Tibial nerve (tissue), 4 donors: Measurements from ENCODE around the gene SPTBN1. TPM values are rescaled to one million over a fixed set of nuclear protein-coding genes. Genes with fewer than 3 reads are reported as not detected.

Experiments
- DNase-seq, 2 donors: peaks; one replicate each; pipeline ENCODE4 v3.0.0-alpha.2; 2019; ENCODE audit warnings: low spot score in 2 of 2
- H3K27ac ChIP-seq, 4 donors: fragments of 200-600 bp; sonication (generic) in 3 of 4; one replicate each; pipeline ENCODE4 v1.5.1; 2017 to 2019; ENCODE audit warnings: mild to moderate bottlenecking in 1 of 4
- H3K27me3 ChIP-seq, 2 donors: fragments of 200-600 bp; sonication (generic) in 1 of 2; one replicate each; pipeline versions ENCODE4 v1.5.1 to v1.6.0; 2017 to 2019
- H3K36me3 ChIP-seq, 3 donors: fragments of 200-600 bp; sonication (generic); one replicate each; pipeline ENCODE4 v1.5.1; 2018 to 2019
- H3K4me1 ChIP-seq, 4 donors: fragments of 200-600 bp; sonication (generic) in 3 of 4; one replicate each; pipeline ENCODE4 v1.5.1; 2017 to 2019
- H3K4me3 ChIP-seq, 4 donors: fragments of 200-600 bp; sonication (generic) in 3 of 4; one replicate each; pipeline ENCODE4 v1.5.1; 2017 to 2019; ENCODE audit warnings: mild to moderate bottlenecking in 1 of 4, moderate library complexity in 1 of 4
- H3K9me3 ChIP-seq, 4 donors: fragments of 200-600 bp; sonication (generic) in 3 of 4; one replicate each; pipeline ENCODE4 v1.5.1; 2017 to 2019
- EP300 ChIP-seq, 2 donors: sonication (generic); formaldehyde crosslinking; IDR thresholded peaks; one replicate each; pipeline ENCODE4 v1.6.1; 2017; ENCODE audit warnings: antibody characterized with exemption in 2 of 2, mild to moderate bottlenecking in 1 of 2
- POLR2A ChIP-seq, 2 donors: fragments of 450-650 bp; IDR thresholded peaks; one replicate each; pipeline ENCODE4 v1.6.1; 2017; ENCODE audit warnings: antibody characterized with exemption in 2 of 2, mild to moderate bottlenecking in 2 of 2, moderate library complexity in 2 of 2
- WGBS, 2 donors: methylation state at CpG; one replicate each; pipeline ENCODE4 v1.1.5; 2018; 5-methylcytosine and 5-hydroxymethylcytosine counted together
- total RNA-seq, 4 donors: library from RNA; depleted of rRNA; stranded (reverse); fragments of >200 nt; gene quantifications; one replicate each; pipeline ENCODE4 v1.1.0, GENCODE V29; 2016
- TF ChIP-seq, protein P1 (sequence below), 5 experiments: fragments of 200-600 bp in 3 of 5; fragments of 450-650 bp in 2 of 5; sonication (generic) in 3 of 5; IDR thresholded peaks; one replicate each; pipeline ENCODE4 v1.5.1; 2016 to 2019; ENCODE audit warnings: antibody characterized with exemption in 5 of 5, mild to moderate bottlenecking in 3 of 5, moderate library complexity in 2 of 5

Gene SPTBN1
- total RNA-seq, 4 donors from 2014 or later = 670 to 967 (median 890) TPM

DNA sequence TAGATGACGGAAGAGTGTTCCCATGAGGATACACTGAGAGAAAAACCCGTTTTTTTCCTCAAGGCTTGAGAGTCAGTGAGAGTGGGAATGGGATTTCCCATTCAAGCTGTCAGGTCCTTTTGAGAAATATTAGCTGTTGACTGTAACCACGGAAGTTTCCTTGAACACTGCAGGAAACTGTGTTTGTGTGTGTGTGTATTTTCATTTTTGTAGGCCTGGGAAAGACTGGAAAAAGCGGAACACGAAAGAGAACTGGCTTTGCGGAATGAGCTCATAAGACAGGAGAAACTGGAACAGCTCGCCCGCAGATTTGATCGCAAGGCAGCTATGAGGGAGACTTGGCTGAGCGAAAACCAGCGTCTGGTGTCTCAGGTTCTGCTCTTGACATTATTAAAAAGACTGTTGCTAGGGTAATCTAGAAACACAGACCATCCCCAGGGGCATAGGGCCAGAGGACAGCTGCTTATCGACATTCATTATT, 168.5 kb downstream of the SPTBN1 start:
- peaks cover 0 to 96% (median 21%) of the 10 kb centered on the region in 3 donors for H3K36me3 ChIP-seq

DNA sequence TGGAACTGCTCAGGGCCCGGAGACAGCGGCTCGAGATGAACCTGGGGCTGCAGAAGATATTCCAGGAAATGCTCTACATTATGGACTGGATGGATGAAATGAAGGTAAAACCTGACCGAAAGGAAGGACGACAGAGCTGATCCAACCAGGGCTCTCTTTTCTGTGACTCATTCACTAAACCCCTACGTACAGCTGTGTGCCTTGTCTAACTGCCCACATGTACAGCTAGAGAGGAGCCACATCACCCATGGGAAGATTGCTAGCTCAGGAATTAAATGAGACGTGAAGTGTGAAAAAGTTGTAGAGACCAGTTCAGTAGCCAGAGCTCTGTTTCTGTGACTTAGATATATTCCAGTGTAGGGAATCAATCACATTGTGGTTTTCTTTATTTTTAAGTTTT, 170.0 kb downstream of the SPTBN1 start:
- Histone ChIP-seq H3K27ac (peak overlapping the region in 1 of 4 donors; percentile 23), H3K4me1 (peaks cover 0 to 38% (median 9%) of the 10 kb centered on the region in 4 donors), H3K4me3 (no peak overlapping the region), H3K36me3 (peaks cover 0 to 99% (median 30%) of the 10 kb centered on the region in 3 donors), H3K27me3 (no peaks in the 10 kb centered on the region), H3K9me3 (no peaks in the 10 kb centered on the region)
- WGBS, 2 donors = 81 to 82% methylated on average over 7 of the region's 7 CpGs
- TF ChIP-seq POLR2A (IDR thresholded peaks at IDR 0.05) = no peak
- TF ChIP-seq EP300 (IDR thresholded peaks at IDR 0.05) = no peak
- TF ChIP-seq, protein P1, sequence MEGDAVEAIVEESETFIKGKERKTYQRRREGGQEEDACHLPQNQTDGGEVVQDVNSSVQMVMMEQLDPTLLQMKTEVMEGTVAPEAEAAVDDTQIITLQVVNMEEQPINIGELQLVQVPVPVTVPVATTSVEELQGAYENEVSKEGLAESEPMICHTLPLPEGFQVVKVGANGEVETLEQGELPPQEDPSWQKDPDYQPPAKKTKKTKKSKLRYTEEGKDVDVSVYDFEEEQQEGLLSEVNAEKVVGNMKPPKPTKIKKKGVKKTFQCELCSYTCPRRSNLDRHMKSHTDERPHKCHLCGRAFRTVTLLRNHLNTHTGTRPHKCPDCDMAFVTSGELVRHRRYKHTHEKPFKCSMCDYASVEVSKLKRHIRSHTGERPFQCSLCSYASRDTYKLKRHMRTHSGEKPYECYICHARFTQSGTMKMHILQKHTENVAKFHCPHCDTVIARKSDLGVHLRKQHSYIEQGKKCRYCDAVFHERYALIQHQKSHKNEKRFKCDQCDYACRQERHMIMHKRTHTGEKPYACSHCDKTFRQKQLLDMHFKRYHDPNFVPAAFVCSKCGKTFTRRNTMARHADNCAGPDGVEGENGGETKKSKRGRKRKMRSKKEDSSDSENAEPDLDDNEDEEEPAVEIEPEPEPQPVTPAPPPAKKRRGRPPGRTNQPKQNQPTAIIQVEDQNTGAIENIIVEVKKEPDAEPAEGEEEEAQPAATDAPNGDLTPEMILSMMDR (IDR thresholded peaks at IDR 0.05) = no peak
- no peak for DNase-seq

More for the DNA sequence above, 168.5 kb downstream of the SPTBN1 start:
- Histone ChIP-seq H3K4me3 (no peak overlapping the region), H3K27me3 (no peaks in the 10 kb centered on the region), H3K9me3 (no peaks in the 10 kb centered on the region), H3K4me1 (peaks cover 0 to 33% (median under 1%) of the 10 kb centered on the region in 4 donors), H3K27ac (peak overlapping the region in 2 of 4 donors; percentile 23 to 57)
- 55 to 60% methylated on average over 12 of the region's 12 CpGs for WGBS, 2 donors
- no peak for DNase-seq
- TF ChIP-seq, protein P1 (IDR thresholded peaks at IDR 0.05) = no peak
- no peak for TF ChIP-seq POLR2A (IDR thresholded peaks at IDR 0.05)
- TF ChIP-seq EP300 (IDR thresholded peaks at IDR 0.05) = no peak

DNA sequence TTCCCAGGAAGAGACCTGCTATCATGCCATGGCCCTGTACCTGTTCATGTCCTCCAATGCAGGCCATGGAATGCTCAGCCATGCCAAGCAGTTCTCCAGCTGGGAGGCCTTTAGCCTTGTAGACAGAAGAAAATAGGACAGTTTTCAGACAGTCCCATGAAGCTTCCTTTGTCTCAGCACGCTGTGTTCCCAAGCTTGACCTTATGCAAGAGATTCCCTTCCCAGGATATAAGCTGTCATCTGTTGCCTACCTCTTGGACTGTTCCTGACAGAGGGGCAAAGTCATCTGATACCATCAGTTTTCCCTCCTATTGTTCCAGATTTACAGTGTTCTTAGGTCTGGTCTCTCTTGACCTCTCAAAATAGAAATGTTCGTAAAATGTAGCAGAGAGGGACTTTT, 170.8 kb downstream of the SPTBN1 start:
- 85 to 88% methylated on average over 2 of the region's 2 CpGs for WGBS, 2 donors
- Histone ChIP-seq H3K4me3 (no peak overlapping the region), H3K9me3 (no peaks in the 10 kb centered on the region), H3K27me3 (no peaks in the 10 kb centered on the region), H3K4me1 (peaks cover 0 to 40% (median 9%) of the 10 kb centered on the region in 4 donors), H3K27ac (peak overlapping the region in 1 of 4 donors; percentile 7), H3K36me3 (peaks cover 0 to 99% (median 30%) of the 10 kb centered on the region in 3 donors)
- DNase-seq = no peak
- TF ChIP-seq EP300 (IDR thresholded peaks at IDR 0.05) = peak in 1 of 2 donors; percentile 13
- TF ChIP-seq POLR2A (IDR thresholded peaks at IDR 0.05) = no peak

DNA sequence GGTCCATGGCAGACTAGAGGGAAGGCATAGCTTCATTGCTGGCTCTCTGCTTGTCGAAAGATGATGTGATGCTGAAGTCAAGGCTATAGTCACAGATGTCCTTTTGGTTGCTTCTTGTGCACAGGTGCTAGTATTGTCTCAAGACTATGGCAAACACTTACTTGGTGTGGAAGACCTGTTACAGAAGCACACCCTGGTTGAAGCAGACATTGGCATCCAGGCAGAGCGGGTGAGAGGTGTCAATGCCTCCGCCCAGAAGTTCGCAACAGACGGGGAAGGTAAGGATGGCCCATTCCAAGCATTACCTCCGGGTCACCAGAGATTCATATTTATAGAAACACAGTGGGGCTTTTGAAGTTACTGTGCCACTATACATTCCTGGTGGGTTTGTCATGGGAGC, 171.8 kb downstream of the SPTBN1 start:
- Histone ChIP-seq H3K27ac (no peak overlapping the region), H3K4me1 (peaks cover 0 to 49% (median 10%) of the 10 kb centered on the region in 4 donors), H3K36me3 (peaks cover 0 to 99% (median 21%) of the 10 kb centered on the region in 3 donors), H3K4me3 (no peak overlapping the region), H3K27me3 (no peaks in the 10 kb centered on the region), H3K9me3 (no peaks in the 10 kb centered on the region)
- TF ChIP-seq, protein P1 (IDR thresholded peaks at IDR 0.05) = no peak
- TF ChIP-seq EP300 (IDR thresholded peaks at IDR 0.05) (no peak), POLR2A (IDR thresholded peaks at IDR 0.05) (no peak)
- WGBS, 2 donors = 94 to 98% methylated on average over 6 of the region's 6 CpGs
- DNase-seq = no peak

DNA sequence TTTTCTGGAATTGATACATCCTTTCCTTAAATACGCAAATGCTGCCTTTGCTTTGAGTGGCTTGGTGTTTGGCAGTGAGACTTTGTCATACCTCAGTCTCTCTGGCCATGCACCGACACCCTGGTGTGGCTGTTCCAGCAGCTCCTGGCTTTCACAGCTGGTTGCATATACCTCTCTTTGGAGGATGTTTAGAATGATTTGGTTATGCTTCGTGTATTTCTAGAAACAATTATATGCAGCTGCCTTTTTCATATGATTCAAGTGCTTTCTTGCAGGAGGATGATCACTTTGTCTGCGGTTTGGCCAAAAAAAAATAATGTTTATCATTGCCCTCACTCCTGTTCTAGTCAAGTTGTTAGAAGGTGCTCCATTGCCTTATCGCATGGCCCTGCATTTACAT, 172.3 kb downstream of the SPTBN1 start:
- Histone ChIP-seq H3K4me1 (peaks cover 0 to 53% (median 14%) of the 10 kb centered on the region in 4 donors), H3K9me3 (no peaks in the 10 kb centered on the region), H3K36me3 (peaks cover 0 to 99% (median 21%) of the 10 kb centered on the region in 3 donors), H3K27me3 (no peaks in the 10 kb centered on the region), H3K27ac (no peak overlapping the region), H3K4me3 (no peak overlapping the region)
- no peak for TF ChIP-seq EP300 (IDR thresholded peaks at IDR 0.05)
- TF ChIP-seq, protein P1 (IDR thresholded peaks at IDR 0.05) = no peak
- no peak for TF ChIP-seq POLR2A (IDR thresholded peaks at IDR 0.05)
- DNase-seq = no peak
- 90 to 93% methylated on average over 5 of the region's 5 CpGs for WGBS, 2 donors
